NCI-H2029 treated with DMSO at 0.1 percent for 48 hours (cell line): ENCODE data around the gene ABCB4.
A peak's percentile ranks its signal among the peaks of the same experiment; 100 is the strongest.
"Not testable (repeated sequence)": the region's sequence is repeated elsewhere in the genome, so short reads cannot be mapped to it uniquely, and the experiment has no call there.

Experiments
- DNase-seq: peaks from one replicate; lab custom pipeline; 2025; lab: John Stamatoyannopoulos, UW

The ABCB4 gene

DNA sequence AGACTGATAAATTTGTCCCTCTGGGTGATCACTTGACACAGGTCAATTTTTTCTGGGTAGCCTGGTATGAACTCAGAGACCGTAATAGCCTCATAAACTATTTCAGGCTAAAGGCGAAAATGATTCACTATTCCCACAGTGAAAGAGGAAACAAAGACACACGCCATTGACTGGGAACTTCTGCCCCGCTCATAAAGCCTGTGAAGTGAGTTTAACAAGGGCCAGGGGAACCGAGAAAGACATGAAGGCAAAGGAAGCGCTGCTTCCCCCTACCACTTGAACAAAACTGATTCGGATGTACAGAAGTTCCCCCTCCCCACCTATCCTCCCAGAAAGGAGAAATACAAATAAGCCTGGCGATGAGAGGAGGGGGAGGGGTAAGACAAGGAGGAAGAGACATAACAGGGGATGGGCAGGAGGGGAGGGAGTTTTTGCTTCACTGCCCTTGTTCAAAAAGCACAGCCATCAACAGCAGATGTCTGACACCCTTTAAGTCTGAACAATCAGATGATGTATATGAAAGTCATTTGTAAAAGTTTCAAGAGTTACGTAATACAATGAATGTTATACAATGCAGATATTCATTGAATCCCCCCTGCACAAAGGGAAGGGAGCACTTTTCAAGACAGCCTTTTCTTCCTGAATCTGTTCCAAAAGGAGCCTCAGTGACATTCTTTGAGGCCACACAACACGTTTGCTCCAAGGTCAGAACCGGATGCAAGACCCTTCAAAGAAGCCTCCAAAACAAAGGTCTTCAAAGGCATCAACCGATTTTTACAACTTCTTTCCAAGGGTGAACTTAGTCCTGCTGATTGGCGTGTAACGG is 734 bp downstream of the ABCB4 start:
- no peak for DNase-seq

DNA sequence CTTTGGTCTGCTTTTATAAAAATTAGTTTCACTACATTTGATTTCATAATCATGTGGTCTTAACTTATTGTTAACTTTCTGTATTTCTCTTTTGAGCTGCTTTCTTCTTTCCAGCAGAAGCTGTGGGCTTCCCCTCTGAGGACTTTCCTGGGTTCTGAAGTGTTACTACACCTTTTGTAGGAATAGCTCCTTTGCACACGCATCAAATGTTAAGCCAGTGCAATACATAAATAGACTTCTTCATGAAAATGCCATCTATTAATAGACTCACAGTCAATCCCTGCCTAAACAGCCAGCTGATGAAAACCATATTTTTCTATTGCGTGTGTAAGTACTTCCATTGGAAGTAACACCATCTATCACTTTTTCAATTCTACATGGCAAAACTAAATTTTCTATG is 1.5 kb downstream of the ABCB4 start:
- DNase-seq = no peak

DNA sequence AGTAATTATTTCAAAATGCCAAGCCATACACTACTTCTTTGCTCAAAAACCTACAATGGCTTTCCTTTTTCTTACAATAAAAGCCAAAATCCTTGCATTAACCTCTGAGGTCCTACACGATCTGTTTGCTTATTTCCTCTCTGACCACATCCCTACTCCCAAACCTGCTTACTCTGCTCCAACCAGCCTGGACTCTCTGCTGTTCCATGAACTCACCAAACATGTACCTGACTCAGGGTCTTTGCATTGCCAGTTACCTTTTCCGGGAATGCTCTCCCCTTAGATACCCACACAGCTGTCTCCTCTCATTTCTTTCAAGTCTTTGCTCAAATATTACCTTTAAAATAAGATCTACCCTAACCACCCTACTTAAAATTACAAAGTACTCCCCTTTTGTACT is 2.3 kb downstream of the ABCB4 start:
- DNase-seq = no peak

DNA sequence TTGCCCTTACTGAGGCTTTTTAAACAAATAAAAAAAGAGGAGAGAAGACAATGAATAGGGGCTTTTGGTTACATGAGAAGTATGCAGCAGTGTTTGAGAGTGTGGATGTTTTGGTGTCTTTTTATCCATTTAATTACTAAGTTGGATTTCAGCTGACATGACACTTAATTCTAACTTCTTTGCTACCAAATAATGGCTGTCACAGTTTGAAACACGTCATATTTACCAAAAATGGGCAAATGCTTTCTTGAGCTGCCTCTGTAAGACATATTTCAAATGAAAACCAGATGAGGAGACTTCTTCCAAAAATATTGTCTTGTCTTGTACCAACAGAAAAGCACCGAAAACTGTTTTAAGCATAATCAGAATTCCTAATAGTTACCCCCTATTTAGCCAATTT is 4.0 kb downstream of the ABCB4 start:
- DNase-seq = no peak

DNA sequence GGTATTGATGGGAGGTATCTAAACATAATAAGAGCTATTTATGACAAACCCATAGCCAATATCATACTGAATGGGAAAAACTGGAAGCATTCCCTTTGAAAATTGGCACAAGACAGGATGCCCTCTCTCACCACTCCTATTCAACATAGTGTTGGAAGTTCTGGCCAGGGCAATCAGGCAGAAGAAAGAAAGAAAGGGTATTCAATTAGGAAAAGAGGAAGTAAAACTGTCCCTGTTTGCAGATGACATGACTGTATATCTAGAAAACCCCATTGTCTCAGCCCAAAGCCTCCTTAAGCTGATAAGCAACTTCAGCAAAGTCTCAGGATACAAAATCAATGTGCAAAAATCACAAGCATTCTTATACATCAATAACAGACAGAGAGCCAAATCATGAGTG is 6.3 kb downstream of the ABCB4 start:
- DNase-seq = not testable (repeated sequence)

DNA sequence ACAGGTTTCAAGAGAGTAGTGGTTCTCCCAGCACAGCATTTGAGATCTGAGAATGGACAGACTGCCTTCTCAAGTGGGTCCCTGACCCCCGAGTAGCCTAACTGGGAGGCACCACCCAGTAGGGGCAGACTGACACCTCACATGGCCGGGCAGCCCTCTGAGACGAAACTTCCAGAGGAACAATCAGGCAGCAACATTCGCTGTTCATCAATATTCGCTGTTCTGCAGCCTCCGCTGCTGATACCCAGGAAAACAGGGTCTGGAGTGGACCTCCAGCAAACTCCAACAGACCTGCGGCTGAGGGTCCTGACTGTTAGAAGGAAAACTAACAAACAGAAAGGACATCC is 10.0 kb downstream of the ABCB4 start:
- not testable (repeated sequence) for DNase-seq

DNA sequence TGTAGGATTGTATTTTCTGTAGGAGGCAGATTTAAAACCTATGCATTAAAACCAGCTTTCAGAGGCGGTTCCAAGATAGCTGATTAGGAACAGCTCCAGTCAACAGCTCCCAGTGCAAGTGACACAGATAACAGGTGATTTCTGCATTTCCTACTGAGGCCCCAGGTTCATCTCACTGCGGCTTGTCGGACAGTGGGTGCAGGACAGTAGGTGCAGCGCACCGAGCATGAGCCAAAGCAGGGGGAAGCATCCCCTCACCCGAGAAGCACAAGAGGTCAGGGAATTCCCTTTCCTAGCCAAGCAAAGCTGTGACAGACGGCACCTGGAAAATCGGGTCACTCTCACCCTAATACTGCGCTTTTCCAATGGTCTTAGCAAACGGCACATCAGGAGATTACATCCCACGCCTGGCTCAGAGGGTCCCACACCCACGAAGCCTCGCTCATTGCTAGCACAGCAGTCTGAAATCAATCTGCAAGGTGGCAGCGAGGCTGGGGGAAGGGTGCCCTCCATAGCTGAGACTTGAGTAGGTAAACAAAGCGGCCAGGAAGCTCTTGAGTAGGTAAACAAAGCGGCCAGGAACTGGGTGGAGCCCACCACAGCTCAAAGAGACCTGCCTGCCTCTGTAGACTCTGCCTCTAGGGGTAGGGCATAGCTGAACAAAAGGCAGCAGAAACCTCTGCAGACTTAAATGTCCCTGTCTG is 10.5 kb downstream of the ABCB4 start:
- DNase-seq = peak; percentile 62

DNA sequence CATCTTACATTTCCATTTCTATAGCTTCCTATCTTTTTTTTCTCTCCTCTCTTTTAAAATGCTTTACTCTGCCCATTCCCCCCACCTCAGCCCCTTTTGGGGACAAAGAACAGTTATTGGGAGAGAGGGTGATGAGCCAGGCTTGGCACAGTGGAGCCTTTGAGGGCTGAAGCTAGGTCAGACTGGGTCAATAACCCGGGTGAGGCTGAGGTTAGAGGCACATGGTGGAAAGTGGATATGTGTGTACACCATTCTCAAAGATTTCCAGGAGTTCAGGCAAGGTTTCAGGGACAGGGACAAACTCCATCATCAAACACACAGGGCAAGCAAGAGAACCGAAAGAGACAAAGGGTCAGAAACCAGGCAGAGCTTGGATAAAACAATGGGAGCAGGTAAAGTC is 11.5 kb downstream of the ABCB4 start:
- no peak for DNase-seq

DNA sequence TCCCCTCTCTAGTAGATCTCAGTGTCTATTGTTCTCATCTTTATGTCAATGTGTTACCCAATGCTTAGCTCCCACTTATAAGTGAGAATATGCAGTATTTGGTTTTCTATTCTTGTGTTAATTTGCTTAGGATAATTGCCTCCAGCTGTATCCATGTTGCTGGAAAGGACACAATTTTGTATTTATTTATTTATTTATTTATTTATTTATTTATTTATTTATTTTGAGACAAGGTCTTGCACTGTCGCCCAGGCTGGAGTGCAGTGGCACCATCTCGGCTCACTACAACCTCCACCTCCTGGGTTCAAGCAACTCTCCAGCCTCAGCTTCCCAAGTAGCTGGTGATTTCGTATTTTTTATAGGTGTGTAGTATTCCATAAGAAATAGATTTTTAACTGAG is 15.0 kb downstream of the ABCB4 start:
- not testable (repeated sequence) for DNase-seq

DNA sequence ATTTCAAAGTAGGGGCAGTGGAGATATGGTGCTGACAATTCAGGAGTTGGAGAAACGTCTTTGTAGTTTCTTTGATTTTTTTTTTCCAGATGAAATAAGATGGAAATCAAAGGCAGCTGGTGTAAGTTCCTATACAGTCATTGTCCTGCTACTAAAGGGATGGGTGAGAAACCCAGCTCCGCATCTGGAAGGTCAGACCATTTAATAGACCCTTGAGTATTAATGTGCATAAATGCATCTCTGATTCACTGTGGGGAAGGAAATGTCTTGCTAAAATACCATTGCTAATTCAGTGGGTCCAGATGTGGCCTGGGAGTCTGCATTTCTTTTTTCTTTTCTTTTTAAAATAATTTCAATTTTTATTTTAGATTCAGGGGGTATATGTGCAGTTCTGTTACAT is 15.5 kb downstream of the ABCB4 start:
- DNase-seq = no peak

DNA sequence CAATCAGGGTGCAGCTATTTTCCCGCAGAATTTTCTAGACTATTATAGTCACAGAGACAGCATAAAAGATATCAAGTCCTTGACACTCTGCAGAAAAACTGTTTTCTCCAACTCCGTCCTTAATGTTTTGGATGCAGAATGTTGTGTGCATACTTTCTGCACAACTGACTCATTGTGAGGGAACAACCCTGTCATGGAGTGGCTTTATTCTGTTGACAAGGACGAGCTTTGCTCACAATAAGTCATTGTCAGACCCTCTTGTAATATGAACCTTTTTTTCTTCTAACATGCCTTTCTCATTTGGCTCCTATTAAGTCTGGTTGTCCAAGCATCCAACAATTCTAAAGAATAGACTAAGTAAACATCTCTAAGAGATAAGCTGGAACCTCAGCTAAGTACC is 17.3 kb downstream of the ABCB4 start:
- no peak for DNase-seq

DNA sequence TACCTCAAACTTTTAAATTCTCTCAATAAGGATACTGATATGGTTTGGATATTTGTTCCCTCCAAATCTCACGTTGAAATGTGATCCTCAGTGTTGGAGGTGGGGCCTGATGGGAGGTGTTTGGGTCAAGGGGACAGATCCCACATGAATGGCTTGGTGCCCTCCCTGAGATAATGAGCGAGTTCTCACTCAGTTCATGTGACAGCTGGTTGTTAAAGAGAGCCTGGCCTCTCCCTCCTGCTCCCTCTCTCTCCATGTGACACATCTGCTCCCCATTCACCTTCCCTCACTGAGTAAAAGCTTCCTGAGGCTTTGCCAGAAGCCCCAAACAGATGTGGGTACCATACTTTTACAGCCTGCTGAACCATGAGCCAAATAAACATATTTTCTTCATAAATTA is 19.2 kb downstream of the ABCB4 start:
- no peak for DNase-seq

DNA sequence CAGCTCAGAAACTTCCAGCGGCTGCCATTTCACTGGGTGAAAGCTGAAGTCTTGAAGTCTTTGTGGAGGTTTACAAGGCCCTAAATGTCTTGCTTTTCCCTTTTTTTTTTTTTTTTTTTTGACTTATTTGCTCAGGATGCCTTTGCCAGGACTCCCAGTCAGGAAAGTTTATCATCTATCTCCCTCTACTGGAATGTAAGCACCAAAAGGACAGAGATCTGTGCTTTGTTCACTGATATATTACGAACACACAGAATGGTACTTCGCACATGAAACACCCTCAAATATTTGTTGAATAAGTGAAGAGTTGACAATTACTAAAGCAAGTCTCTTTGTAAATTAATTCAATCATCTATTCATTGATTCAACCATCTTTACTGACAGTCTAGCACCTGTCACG is 23.2 kb downstream of the ABCB4 start:
- DNase-seq = no peak

DNA sequence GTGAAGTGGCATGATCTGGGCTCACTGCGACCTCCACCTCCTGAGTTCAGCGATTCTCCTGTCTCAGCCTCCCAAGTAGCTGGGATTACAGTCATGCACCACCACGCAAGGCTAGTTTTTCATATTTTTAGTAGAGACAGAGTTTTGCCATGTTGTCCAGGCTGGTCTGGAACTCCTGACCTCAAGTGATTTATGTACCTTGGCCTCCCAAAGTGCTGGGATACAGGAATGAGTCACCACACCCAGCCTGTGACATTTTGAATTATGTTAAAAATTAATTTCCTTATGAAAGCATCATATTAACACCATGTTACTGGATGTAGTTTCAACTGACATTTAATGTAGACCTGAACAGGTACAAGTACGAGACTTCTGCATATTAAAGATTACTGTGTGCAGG is 24.3 kb downstream of the ABCB4 start:
- no peak for DNase-seq

DNA sequence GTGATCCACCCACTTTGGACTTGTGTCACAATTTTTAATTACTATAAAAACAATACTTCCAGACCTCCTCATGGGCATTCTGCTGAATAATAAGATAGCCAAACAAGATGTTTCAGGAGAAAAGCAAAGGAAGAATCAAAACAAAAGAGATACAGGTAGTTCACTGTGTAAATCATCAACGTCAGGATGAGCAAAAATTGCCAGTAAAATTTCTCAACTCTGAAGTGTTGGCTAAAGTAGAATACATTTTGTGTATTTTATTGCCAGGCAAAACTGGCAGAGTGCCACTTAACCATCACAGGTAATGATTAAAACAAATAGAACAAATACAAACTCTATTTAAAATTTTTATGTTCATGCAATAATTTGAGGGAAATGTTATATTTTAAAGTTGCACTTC is 24.8 kb downstream of the ABCB4 start:
- DNase-seq = no peak

DNA sequence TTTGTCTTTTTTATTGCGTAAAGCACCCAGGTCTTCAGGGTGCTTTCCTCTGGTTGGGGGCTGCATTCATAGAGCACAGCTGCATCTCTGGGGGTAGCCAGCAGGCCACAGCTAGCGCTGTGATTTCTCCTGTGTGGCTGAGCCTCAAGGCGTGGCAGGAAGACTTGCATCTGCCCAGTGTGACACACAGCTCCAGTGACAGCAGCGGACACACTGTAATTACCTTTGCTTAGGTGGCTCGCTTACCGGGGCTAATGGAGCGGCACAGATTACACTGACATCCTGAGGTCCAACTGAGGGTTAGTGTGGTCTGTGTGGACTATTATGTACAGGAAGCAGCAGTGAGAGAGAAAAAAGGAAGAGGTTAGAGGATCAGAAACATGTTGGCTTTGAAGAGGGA is 27.1 kb downstream of the ABCB4 start:
- DNase-seq = no peak

DNA sequence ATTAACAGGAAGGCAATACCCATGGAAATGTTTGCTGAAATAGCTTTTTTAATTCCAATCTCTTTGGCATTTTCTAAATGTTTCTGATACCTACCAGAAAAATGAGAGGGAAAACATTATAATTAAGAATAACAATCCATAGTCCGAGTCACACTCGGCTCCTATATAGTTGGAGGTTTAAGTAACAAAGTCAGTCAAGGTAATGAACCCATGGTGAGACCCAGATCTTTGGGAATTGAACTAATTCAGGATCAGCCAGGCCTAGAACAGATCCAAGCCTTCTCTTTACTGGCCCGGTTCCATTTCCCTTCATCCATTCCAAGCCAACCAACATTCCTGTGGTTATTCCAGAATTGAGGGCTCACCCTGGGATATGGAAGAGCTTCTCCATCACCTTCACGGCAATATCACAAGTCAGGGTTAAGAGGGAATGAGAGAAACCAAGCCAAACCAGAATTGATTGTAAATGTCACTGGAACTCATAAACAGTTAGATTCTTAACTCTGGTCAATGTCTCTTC is 28.3 kb downstream of the ABCB4 start:
- no peak for DNase-seq

DNA sequence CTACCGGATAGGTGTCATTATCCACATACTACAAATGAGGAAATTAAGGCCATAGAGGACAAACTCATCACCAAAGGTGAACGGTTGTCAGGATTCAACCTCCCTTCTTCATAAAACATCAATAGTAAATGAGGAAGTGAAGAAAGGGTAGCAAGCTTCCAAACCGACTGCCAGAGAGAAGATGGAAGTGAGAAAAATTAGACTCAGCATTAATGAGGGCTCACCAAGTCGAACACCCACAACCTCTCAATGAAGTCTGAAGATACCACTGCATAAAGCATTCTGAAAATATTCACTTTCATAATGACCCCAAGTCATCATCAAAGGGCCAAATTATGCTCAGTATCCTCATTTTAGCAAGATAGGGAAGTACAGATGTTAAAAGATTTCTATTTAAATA is 29.6 kb downstream of the ABCB4 start:
- DNase-seq = no peak

DNA sequence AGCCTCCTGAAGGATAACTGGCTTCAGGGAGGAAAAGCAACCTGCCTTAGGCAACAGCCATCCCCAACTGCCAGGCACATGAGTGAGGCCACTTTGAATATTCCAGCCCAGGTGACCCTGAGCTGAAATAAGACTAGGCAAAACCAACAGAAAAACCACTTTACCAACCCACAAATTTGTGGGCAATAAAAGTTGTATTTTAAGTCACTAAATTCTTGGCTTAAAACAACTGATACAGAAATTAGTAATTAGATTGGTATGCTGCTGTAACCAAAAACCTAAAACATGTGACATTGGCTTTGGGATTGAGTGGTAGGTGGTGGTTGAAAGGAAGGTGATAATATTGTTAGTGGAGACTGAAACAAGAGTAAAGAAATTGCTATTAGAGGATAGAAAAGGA is 39.9 kb downstream of the ABCB4 start:
- DNase-seq = no peak

DNA sequence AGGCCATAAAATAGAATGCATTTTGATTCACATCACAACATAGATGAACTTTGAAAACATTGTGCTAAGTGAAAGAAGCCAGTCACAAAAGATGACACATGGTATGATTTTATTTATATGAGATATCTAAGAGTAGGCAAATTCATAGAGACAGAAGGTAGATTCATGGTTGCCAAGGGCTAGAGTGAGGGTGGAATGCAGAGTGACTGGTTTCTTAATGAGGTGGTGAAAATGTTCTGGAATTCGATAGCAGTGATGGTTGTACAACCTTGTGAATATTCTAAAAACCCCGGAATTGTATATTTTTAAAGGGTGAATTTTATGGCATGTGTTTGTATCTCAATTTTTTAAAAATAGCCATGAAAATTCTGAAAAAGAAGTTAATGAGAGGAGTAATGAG is 42.9 kb downstream of the ABCB4 start:
- no peak for DNase-seq

DNA sequence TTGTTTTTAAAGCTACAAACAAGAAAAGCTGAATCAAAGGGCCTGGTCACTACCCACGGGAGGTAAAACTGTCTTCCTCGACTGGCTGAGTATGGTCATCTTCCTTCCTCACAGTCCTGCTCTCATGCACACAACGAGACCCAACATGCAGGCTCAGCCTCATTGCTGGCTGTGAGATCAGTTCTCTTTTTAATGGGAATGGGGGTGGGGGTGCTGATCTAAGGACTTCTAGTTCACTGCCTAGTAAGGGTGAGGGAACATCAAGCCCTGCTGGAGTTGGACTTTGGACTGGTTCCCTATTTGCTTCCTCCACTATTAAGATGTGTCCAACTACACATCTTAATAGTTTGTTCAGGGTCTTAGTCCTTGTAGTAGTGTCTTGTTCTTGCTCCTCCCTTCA is 48.2 kb downstream of the ABCB4 start:
- DNase-seq = no peak

DNA sequence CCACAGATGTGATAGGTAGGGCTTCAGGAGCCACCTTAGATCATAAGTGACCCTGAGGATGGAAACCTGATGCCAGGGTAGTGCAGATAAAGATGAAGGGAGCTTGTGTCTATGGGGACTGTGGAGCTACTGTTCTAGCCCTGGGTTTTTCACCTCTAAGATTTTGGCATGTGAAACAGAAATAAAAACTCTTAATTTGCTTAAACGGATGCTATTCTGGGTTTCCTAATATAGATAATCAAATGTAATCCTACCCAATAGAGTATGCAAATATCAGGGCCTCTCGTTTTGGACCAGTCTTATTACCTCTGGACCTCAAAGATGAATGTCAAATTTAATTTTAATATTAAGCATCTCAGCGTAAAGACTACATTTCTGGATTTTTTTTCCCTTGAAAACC is 49.3 kb downstream of the ABCB4 start:
- no peak for DNase-seq

DNA sequence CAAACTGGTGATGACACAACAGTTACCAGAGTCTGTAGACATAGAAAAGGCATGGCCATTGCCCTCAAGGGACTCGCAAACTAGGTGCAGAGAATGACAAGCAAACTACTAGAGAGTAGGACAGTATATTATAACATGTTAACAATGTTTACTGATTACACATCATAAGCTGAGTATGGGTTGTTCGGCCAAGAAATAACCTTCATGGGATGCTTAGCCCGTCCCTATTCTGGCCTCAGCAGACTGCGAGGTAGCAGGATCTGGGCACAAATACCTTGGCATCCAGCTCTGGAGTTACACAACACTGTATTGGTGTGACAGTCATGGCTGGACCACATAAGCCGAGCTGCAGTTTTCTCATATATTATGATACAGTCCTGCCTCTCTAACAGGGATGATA is 51.4 kb downstream of the ABCB4 start:
- DNase-seq = no peak

DNA sequence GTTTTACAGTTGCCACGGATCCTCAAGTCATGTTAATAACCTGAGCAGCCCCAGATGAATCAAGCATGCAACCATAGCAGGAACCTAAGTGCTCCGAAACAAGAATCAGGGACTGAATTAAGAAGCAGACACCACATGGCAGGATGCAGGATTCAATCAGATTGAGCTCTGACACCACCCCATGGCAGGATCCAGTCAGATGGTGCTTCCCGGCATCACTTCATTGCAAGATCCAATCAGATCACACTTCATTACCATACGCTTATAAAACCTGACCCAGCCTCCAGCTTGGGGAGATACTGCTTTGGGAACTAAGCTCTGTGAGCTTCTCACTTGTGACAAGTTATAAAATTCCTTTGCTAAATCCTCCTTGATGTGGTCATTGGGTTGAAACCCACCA is 55.3 kb downstream of the ABCB4 start:
- no peak for DNase-seq
